GM13977 (cell line): ENCODE measurements around the gene CHRNA1.

Experiments used
- DNase-seq: peaks from one replicate; pipeline ENCODE4 v3.0.0; 2012; ENCODE audit warnings: low spot score
- CTCF ChIP-seq: IDR thresholded peaks from 2 replicates; pipeline ENCODE4 v1.5.1; 2012; ENCODE audit warnings: mild to moderate bottlenecking, control low read depth; ENCODE audit not compliant: insufficient read depth; ENCODE audit errors: extremely low read depth, missing control alignments
- in situ Hi-C: fragments of 300-500 bp; cut with MboI; formaldehyde crosslinking; loops from one replicate; pipeline ENCODE4 v1.12.0; 2022; ENCODE audit warnings: low sequenced_read_pairs, low pct_unique_long_range_greater_than_20kb, mixed read lengths, inconsistent platforms; ENCODE audit not compliant: unreplicated experiment

CHRNA1 gene

GRCh38 chr2:174764280-174765255, at the start of gene CHRNA1:
Gene CHRNA1, minus strand, starts transcription at chr2:174764472. Its CDS starts 78 bp downstream, at chr2:174764394.
- no peak for TF ChIP-seq CTCF
- DNase-seq, result no peak
- in situ Hi-C loops, result no loop called here

- TF ChIP-seq CTCF, result no peak
- in situ Hi-C loops, result no loop called here
- DNase-seq, result no peak
Observed at GRCh38 chr2:174812037-174812436, 47.8 kb upstream of the CHRNA1 start.

- TF ChIP-seq CTCF, result no peak
- DNase-seq, result no peak
- in situ Hi-C loops, result no loop called here
Observed at GRCh38 chr2:174807931-174808330, 43.7 kb upstream of the CHRNA1 start.

GRCh38 chr2:174805803-174806202, 41.5 kb upstream of the CHRNA1 start:
- in situ Hi-C loops, result no loop called here
- no peak for DNase-seq
- TF ChIP-seq CTCF, result no peak

- in situ Hi-C loops, result no loop called here
- no peak for TF ChIP-seq CTCF
- no peak for DNase-seq
Observed at GRCh38 chr2:174802459-174802858, 38.2 kb upstream of the CHRNA1 start.

GRCh38 chr2:174800436-174801205, 36.3 kb upstream of the CHRNA1 start:
- no peak for DNase-seq
- in situ Hi-C loops, result no loop called here
- TF ChIP-seq CTCF, result no peak
